HepG2 (cell line): ENCODE results near the gene ARL4D. TPM values are rescaled to one million over a fixed set of nuclear protein-coding genes. Genes with fewer than 3 reads are reported as not detected.

ENCODE experiments used
- ATAC-seq: fragments of 200-7000 bp; cut with Tn5 transposase; 3 replicates; pipeline ENCODE4 v1.9.1; 2020; ENCODE audit warnings: mild to moderate bottlenecking, moderate library complexity
- BruUV-seq: library from RNA; stranded (reverse); fragments of 400-500 nt; replicated peaks from 2 replicates; lab custom pipeline; 2021; lab: Mats Ljungman, UMichigan
- CTCF ChIA-PET: fragments of 300-600 bp; formaldehyde crosslinking; extraction: SDS; loops from one replicate; lab custom pipeline; 2021; ENCODE audit warnings: low total read pairs, inconsistent platforms, low intra/inter-chr PET ratio; lab: Yijun Ruan, JAX
- POLR2A ChIA-PET: fragments of 350-600 bp; sonication (Branson Sonifier 250); formaldehyde crosslinking; loops from one replicate; lab custom pipeline; 2020; ENCODE audit warnings: antibody characterized with exemption, inconsistent platforms; lab: Yijun Ruan, JAX
- DNase-seq: peaks from one replicate; pipeline ENCODE4 v3.0.0-alpha.2; 2015; ENCODE audit warnings: low spot score
- FAIRE-seq: peaks from 3 replicates; lab custom pipeline; 2011; peaks lifted over from hg19 to GRCh38; lab: Jason Lieb, UNC
- H2AFZ ChIP-seq: one replicate; pipeline ENCODE4 v1.6.1; 2011; ENCODE audit warnings: low read length, inconsistent platforms
- H3K27ac ChIP-seq: fragments of 300-600 bp; 3 replicates; pipeline ENCODE4 v1.8.0; 2011; ENCODE audit warnings: mixed run types, mild to moderate bottlenecking, mixed read lengths, low read length, inconsistent platforms; ENCODE audit not compliant: insufficient read depth; ENCODE audit errors: extremely low read length
- H3K27me3 ChIP-seq, 2 experiments: fragments of 200-600 bp in 1 of 2; 2 replicates in 1 of 2; 3 replicates in 1 of 2; pipeline versions ENCODE4 v1.6.0 to v1.8.0; 2011; ENCODE audit warnings: low read length in 2 of 2, mild to moderate bottlenecking in 2 of 2, moderate library complexity in 2 of 2, inconsistent platforms in 1 of 2; ENCODE audit not compliant: insufficient read depth in 2 of 2, control insufficient read depth in 1 of 2
- H3K36me3 ChIP-seq, 2 experiments: fragments of 200-600 bp in 1 of 2; replicated peaks in 1 of 2; 2 replicates in 1 of 2; 3 replicates in 1 of 2; pipeline versions ENCODE4 v1.5.1 to v1.8.0; 2011; ENCODE audit warnings: low read length in 2 of 2, inconsistent platforms in 1 of 2; ENCODE audit not compliant: insufficient read depth in 2 of 2, control insufficient read depth in 1 of 2
- H3K4me1 ChIP-seq: 2 replicates; pipeline ENCODE4 v1.5.1; 2012; ENCODE audit warnings: low read length, inconsistent platforms; ENCODE audit not compliant: insufficient read depth
- H3K4me2 ChIP-seq: 2 replicates; pipeline ENCODE4 v1.6.0; 2011; ENCODE audit warnings: low read depth, low read length, inconsistent platforms
- H3K4me3 ChIP-seq, 3 experiments: fragments of 200-600 bp in 1 of 3; sonication (generic), shearing (Covaris generic) in 1 of 3; replicated peaks in 1 of 3; 2 replicates each; pipeline ENCODE4 v1.5.1; 2011 to 2016; ENCODE audit warnings: low read length in 3 of 3, inconsistent platforms in 2 of 3, low read depth in 2 of 3, mild to moderate bottlenecking in 2 of 3, control low read depth in 1 of 3, mixed read lengths in 1 of 3; ENCODE audit not compliant: insufficient read depth in 1 of 3
- H3K79me2 ChIP-seq: one replicate; pipeline ENCODE4 v1.6.1; 2011; ENCODE audit warnings: low read length, inconsistent platforms; ENCODE audit not compliant: insufficient read depth
- H3K9ac ChIP-seq: 2 replicates; pipeline ENCODE4 v1.6.0; 2011; ENCODE audit warnings: mild to moderate bottlenecking, low read depth, low read length, inconsistent platforms; ENCODE audit not compliant: insufficient read depth
- H3K9me3 ChIP-seq: 2 replicates; pipeline ENCODE4 v1.5.1; 2012; ENCODE audit warnings: mild to moderate bottlenecking, low read length
- H4K20me1 ChIP-seq: 2 replicates; pipeline ENCODE4 v1.6.0; 2011; ENCODE audit warnings: inconsistent platforms, mild to moderate bottlenecking, low read length, moderate library complexity; ENCODE audit not compliant: insufficient read depth
- LCORL ChIP-seq, 2 experiments: fragments of 450-650 bp in 1 of 2; sonication (generic) in 1 of 2; formaldehyde crosslinking in 1 of 2; IDR thresholded peaks; 2 replicates each; pipeline versions ENCODE4 v1.5.0 to v1.6.1; 2017 to 2020; ENCODE audit warnings: antibody characterized with exemption in 1 of 2, missing genetic modification reagents in 1 of 2
- RAD21 ChIP-seq: fragments of 450-650 bp; formaldehyde crosslinking; IDR thresholded peaks from 2 replicates; pipeline ENCODE4 v1.5.0; 2020; ENCODE audit warnings: mild to moderate bottlenecking
- RARA ChIP-seq: IDR thresholded peaks from 2 replicates; pipeline ENCODE4 v1.6.1; 2016; ENCODE audit warnings: missing genetic modification reagents, missing compliant biosample characterization
- SMC3 ChIP-seq: IDR thresholded peaks from 2 replicates; pipeline ENCODE4 v1.6.1; 2011; ENCODE audit warnings: low read length, improper control_type of control experiment
- ZBTB20 ChIP-seq: sonication (generic); formaldehyde crosslinking; IDR thresholded peaks from 2 replicates; pipeline ENCODE4 v1.8.1; 2023; ENCODE audit warnings: missing genetic modification reagents, low read depth, mild to moderate bottlenecking, borderline replicate concordance
- WGBS: methylation state at CpG from one replicate; pipeline ENCODE4 v1.1.6; 2017; ENCODE audit warnings: low lambda C conversion rate; 5-methylcytosine and 5-hydroxymethylcytosine counted together
- in situ Hi-C: cut with HindIII; loops from 2 replicates; pipeline ENCODE4 v1.10.0; 2017; ENCODE audit warnings: low pct_unique_long_range_greater_than_20kb; ENCODE audit not compliant: extremely low pct_ligation_motif_present
- intact Hi-C: fragments of 100-400 bp; cut with micrococcal nuclease; formaldehyde crosslinking; loops from one replicate; pipeline ENCODE4 v1.10.0; 2022; ENCODE audit not compliant: unreplicated experiment
- polyA plus RNA-seq, 8 experiments: library from polyadenylated mRNA; depleted of rRNA in 3 of 8; stranded (reverse) in 7 of 8; unstranded in 1 of 8; fragments of >200 nt; fragmentation: Illumina TruSeq in 4 of 8; extraction: Trizol in 4 of 8; gene quantifications; 2 replicates each; pipeline versions ENCODE4 v1.2.1 to v1.2.3, GENCODE V29; 2011 to 2016; ENCODE audit warnings: low read depth in 4 of 8, missing spikeins in 1 of 8, mixed read lengths in 1 of 8; ENCODE audit not compliant: insufficient read depth in 1 of 8
- total RNA-seq, 5 experiments: library from RNA; depleted of rRNA; stranded (reverse); fragments of >200 nt; fragmentation: Illumina TruSeq; extraction: Trizol; gene quantifications; 2 replicates each; pipeline ENCODE4 v1.2.3, GENCODE V29; 2016; ENCODE audit warnings: low read depth in 1 of 5
- TF ChIP-seq, protein P1 (sequence below): sonication (generic); formaldehyde crosslinking; IDR thresholded peaks from 2 replicates; pipeline ENCODE4 v1.5.0; 2020; ENCODE audit warnings: mild to moderate bottlenecking, missing genetic modification reagents, moderate library complexity

Gene ARL4D
- total and polyA plus RNA-seq, 2 of the 13 experiments (the other 11 are each of a cell fraction or from before 2014, with no cell fraction given), result 9.0 to 25.9 TPM

DNA sequence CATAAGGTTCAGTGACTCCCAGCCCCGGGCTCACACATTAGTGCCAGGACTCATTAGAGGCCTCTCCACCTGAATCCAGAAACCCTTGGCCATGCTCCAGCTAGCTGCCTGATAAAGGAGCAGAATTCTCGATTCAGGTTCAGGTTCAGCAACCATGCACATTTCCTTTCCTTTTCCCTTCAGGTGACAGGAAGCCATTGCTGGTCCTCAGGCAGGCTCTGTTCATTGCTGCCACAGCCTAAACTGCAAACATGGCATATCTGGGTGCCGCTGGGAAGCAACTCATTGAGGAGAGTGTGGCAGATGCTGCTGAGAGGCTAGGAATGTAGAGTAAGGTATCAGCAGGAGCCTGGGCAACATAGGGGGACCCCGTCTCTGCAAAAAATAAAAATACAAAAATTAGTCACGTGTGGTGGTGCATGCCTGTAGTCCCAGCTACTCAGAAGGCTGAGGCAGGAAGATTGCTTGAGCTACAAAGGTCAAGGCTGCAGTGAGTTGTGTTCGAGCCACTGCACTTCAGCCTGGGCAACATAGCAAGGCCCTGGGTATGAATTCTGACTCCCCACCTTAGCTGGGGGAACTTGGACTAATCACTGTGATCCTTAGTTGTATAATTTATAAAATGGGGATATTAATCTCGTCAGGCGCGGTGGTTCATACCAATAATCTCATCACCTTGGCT, 28.7 kb downstream of the ARL4D start (continued):
- TF ChIP-seq, protein P1, sequence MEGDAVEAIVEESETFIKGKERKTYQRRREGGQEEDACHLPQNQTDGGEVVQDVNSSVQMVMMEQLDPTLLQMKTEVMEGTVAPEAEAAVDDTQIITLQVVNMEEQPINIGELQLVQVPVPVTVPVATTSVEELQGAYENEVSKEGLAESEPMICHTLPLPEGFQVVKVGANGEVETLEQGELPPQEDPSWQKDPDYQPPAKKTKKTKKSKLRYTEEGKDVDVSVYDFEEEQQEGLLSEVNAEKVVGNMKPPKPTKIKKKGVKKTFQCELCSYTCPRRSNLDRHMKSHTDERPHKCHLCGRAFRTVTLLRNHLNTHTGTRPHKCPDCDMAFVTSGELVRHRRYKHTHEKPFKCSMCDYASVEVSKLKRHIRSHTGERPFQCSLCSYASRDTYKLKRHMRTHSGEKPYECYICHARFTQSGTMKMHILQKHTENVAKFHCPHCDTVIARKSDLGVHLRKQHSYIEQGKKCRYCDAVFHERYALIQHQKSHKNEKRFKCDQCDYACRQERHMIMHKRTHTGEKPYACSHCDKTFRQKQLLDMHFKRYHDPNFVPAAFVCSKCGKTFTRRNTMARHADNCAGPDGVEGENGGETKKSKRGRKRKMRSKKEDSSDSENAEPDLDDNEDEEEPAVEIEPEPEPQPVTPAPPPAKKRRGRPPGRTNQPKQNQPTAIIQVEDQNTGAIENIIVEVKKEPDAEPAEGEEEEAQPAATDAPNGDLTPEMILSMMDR, result no peak
- TF ChIP-seq LCORL (IDR thresholded peaks at IDR 0.05) (no peak), LCORL (CRISPR knock-in tag; IDR thresholded peaks at IDR 0.05) (peak; percentile 30; the same call in 1 of the 2 replicates), RARA (CRISPR knock-in tag) (no peak)

DNA sequence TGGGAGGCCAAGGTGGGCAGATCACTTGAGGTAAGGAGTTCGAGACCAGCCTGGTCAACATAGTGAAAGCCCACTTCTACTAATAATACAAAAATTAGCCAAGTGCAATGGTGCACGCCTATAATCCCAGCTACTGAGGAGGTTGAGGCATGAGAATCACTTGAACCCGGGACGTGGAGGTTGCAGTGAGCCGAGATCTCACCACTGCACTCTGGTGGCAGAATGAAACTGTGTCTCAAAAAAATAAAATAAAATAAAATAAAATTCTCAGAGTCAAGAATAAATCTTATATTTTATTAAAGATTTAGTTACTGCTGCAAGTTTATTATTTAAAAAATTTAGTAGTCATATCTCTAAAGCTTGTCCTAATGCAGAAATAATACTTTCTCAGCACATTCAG, 29.7 kb downstream of the ARL4D start:
- FAIRE-seq (no peak), ATAC-seq (no peak)
- BruUV-seq, result no TSS peak
- Histone ChIP-seq H3K79me2 (no peaks in the 10 kb centered on the region), H3K27ac (no peak overlapping the region), H2AFZ (no peak overlapping the region), H3K4me1 (peaks cover 94% of the 10 kb centered on the region), H4K20me1 (no peaks in the 10 kb centered on the region), H3K36me3 (no peaks in the 10 kb centered on the region), H3K4me2 (no peak overlapping the region), H3K9me3 (no peaks in the 10 kb centered on the region), H3K9ac (no peak overlapping the region), H3K27me3 (no peaks in the 10 kb centered on the region)
- CTCF ChIA-PET, result interaction anchor here (2.3 kb wide), 1 partner anchor 35 kb away, joined by 11 read pairs; no protein-coding TSS in a partner anchor
- POLR2A ChIA-PET, result interaction anchor here (1.1 to 1.4 kb wide), 4 partner anchors 21 to 60 kb away, joined by 3 to 5 read pairs (median 4); partner anchors contain the start of gene ARL4D
- intact Hi-C loops, result no loop called here
- TF ChIP-seq ZBTB20 (CRISPR knock-in tag) (no peak), RAD21 (CRISPR knock-in tag) (peak; percentile 19; the same call in 1 of the 2 replicates), SMC3 (peak; percentile 29; the same call in 1 of the 2 replicates)
- TF ChIP-seq, all 625 proteins: peak for 2
- H3K4me3 ChIP-seq, result no peak overlapping the region
- in situ Hi-C loops, result no loop called here
- no peak for DNase-seq
- 65% methylated on average over 5 of the region's 5 CpGs for WGBS
